ENCODE data around the gene GLE1.

- TF ChIP-seq ZNF274 (IDR thresholded peaks at IDR 0.05; ENCODE audit: low read depth, low read length) (no peak), CTCF (IDR thresholded peaks at IDR 0.05 in 2 of 3, conservative IDR thresholded peaks at IDR 0.05 in 1 of 3; ENCODE audit: borderline replicate concordance in 1 of 3, insufficient read depth in 1 of 3, low read depth in 2 of 3, low read length in 2 of 3) (no peak), EZH2phosphoT487 (IDR thresholded peaks at IDR 0.05; ENCODE audit: borderline replicate concordance) (no peak), YY1 (IDR thresholded peaks at IDR 0.05; ENCODE audit: extremely low read depth, insufficient replicate concordance, low read depth, low read length) (no peak), POLR2A (IDR thresholded peaks at IDR 0.05; ENCODE audit: borderline replicate concordance, extremely low read depth, insufficient read depth, insufficient read length) (no peak), EZH2 (IDR thresholded peaks at IDR 0.05) (no peak), ELF1 (IDR thresholded peaks at IDR 0.05; ENCODE audit: borderline replicate concordance, low read depth) (no peak), MAX (IDR thresholded peaks at IDR 0.05) (no peak), REST (IDR thresholded peaks at IDR 0.05; ENCODE audit: low read depth) (no peak), SIN3A (IDR thresholded peaks at IDR 0.05; ENCODE audit: low read depth) (no peak), POLR2AphosphoS5 (IDR thresholded peaks at IDR 0.05; ENCODE audit: low read depth, low read length) (no peak)
These were observed 17.4 kb downstream of the GLE1 start for GRCh38 chr9:128521956-128522355.
